Body of pancreas (tissue), 4 donors: ENCODE data around the gene CCSER1.

Experiments used
- POLR2A ChIP-seq, 3 donors: fragments of 450-650 bp; IDR thresholded peaks; one replicate each; pipeline ENCODE4 v1.6.1; 2016; ENCODE audit warnings: antibody characterized with exemption in 3 of 3, mild to moderate bottlenecking in 2 of 3
- TF ChIP-seq, protein P1 (sequence below), 7 experiments: fragments of 450-650 bp in 4 of 7; fragments of 200-600 bp in 3 of 7; sonication (generic) in 3 of 7; IDR thresholded peaks; one replicate each; pipeline ENCODE4 v1.5.1; 2016 to 2019; ENCODE audit warnings: antibody characterized with exemption in 7 of 7

DNA sequence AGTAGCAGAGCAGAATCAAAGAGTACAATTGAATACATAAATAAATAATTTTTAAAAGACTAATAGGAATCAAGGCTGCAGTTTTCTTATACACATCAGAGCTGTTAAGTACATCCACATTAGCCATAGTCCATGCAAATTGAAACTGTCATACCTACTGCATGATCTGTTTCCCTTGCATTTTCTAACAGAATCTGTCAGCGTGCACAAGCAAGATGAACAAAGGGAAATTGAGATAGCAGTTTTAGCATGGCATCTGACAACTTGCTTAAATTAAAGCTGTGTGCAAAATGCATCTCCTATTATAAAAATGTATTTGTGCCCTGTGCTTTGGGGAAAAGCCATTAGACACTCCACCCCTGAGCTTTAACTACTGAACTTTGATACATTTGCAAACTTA, 1473.1 kb downstream of the CCSER1 start:
- TF ChIP-seq, protein P1, sequence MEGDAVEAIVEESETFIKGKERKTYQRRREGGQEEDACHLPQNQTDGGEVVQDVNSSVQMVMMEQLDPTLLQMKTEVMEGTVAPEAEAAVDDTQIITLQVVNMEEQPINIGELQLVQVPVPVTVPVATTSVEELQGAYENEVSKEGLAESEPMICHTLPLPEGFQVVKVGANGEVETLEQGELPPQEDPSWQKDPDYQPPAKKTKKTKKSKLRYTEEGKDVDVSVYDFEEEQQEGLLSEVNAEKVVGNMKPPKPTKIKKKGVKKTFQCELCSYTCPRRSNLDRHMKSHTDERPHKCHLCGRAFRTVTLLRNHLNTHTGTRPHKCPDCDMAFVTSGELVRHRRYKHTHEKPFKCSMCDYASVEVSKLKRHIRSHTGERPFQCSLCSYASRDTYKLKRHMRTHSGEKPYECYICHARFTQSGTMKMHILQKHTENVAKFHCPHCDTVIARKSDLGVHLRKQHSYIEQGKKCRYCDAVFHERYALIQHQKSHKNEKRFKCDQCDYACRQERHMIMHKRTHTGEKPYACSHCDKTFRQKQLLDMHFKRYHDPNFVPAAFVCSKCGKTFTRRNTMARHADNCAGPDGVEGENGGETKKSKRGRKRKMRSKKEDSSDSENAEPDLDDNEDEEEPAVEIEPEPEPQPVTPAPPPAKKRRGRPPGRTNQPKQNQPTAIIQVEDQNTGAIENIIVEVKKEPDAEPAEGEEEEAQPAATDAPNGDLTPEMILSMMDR (IDR thresholded peaks at IDR 0.05) = no peak
- TF ChIP-seq POLR2A (IDR thresholded peaks at IDR 0.05) = no peak
